Measurements from ENCODE around the gene AQP12B.

DNA sequence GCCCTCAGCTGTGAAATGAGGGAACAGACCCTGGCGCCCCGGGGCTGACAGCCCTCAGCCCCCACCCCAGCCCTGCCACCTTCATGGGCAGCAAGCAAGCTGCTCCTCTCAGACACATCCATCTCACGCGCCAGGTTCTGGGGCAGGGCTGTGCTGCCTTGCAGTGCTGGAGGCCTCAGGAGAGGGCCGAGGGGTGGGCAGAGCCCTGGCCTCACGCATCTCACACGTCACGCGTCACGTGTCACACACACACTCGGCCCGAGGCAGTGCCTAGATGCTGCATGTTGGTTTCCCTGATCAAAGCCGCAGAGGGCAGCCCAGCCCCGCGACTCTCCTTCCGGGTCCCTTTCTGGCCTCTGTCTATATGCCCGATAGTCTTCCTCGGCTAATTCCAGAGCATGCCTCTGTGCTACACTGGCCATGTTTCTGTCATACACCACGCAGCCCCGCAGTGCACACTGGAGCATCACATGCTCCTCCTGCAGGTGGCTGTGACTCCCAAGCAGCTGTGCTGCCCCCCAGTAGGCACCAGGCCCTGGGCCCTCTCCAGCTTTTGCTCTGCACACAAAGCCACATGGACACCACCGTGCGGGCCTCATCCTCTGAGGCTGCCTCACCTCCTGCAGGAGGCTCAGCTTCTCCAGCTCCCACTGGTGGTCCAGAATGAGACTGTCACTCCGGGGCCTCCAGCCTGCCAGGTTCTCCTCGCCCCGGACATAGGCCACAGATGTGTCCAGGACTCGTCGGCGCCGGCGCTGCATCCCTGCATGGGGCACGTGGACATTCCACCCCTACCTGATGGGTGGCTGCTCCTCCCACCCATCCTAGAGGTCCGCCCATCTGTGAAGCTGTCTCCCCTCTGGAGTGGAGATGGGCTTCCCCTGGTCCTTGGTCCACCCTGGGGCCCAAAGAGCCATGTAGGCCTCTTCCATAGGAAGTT lies 40.4 kb upstream of the AQP12B start:
- TF ChIP-seq CTCF (IDR thresholded peaks at IDR 0.05; ENCODE audit: low read depth, low read length, poor library complexity, severe bottlenecking) (no peak), EZH2phosphoT487 (IDR thresholded peaks at IDR 0.05; ENCODE audit: borderline replicate concordance, low read length) (no peak)

Data from DOHH2 (cell line).